Spinal cord (tissue), 10 donors: ENCODE results near the gene RECK. TPM values are rescaled to one million over a fixed set of nuclear protein-coding genes. Genes with fewer than 3 reads are reported as not detected.

Experiments
- DNase-seq, 6 donors: peaks; one replicate each; pipeline versions ENCODE4 v3.0.0 to v3.0.0-alpha.2; 2013 to 2015; ENCODE audit warnings: low spot score in 6 of 6, low read depth in 4 of 6
- H3K27ac ChIP-seq: one replicate; pipeline ENCODE4 v1.5.1; 2013; ENCODE audit warnings: low read depth, low read length, control low read depth
- H3K27me3 ChIP-seq: one replicate; pipeline ENCODE4 v1.6.1; 2013; ENCODE audit warnings: low read length; ENCODE audit not compliant: control insufficient read depth, insufficient read depth
- H3K36me3 ChIP-seq: one replicate; pipeline ENCODE4 v1.6.1; 2013; ENCODE audit warnings: low read length; ENCODE audit not compliant: control insufficient read depth, insufficient read depth
- H3K4me1 ChIP-seq: one replicate; pipeline ENCODE4 v1.6.1; 2013; ENCODE audit warnings: low read length; ENCODE audit not compliant: control insufficient read depth, insufficient read depth
- H3K4me3 ChIP-seq: one replicate; pipeline ENCODE4 v1.5.1; 2013; ENCODE audit warnings: low read depth, low read length, control low read depth
- H3K9me3 ChIP-seq: one replicate; pipeline ENCODE4 v1.6.1; 2013; ENCODE audit warnings: low read length; ENCODE audit not compliant: control insufficient read depth, insufficient read depth
- WGBS: methylation state at CpG from one replicate; pipeline ENCODE4 v1.1.5; 2013; ENCODE audit warnings: missing lambda C conversion rate; ENCODE audit not compliant: insufficient coverage; 5-methylcytosine and 5-hydroxymethylcytosine counted together
- polyA plus RNA-seq, 2 donors: library from polyadenylated mRNA; unstranded; fragments of 120-200 nt; gene quantifications; one replicate each; pipeline ENCODE4 v1.2.1, GENCODE V29; 2013; ENCODE audit not compliant: insufficient read length in 2 of 2
- total RNA-seq, 2 donors: library from RNA; depleted of rRNA in 1 of 2; stranded (reverse); fragments of 120-200 nt in 1 of 2; fragments of >200 nt in 1 of 2; gene quantifications; one replicate each; pipeline versions ENCODE4 v1.2.3 to v1.2.4, GENCODE V29; 2013 to 2014
- donor health status: healthy.

Gene RECK
- total and polyA plus RNA-seq, 4 donors, result 10.9 to 19.4 (median 17.3) TPM

DNA sequence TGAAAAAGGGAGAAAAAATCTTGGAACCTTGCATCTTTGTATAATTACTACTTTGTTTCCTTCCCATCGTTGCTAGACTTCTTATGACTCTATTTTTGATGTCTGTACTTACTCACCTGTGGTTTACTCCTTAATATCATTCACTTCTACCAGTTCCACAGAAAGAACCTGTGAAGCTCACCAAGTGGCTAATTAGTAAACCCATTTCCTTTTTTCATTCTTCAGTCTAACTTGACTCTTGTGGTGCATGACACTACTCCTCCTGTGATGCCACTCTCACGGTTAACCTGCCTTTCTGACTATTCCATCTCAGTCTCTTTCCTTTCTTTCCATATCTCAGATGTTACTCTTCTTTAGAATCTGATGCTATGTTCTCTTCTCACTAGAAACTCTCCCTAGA, 14.6 kb downstream of the RECK start:
- Histone ChIP-seq H3K9me3 (no peaks in the 10 kb centered on the region), H3K36me3 (no peaks in the 10 kb centered on the region), H3K4me3 (no peak overlapping the region), H3K27ac (no peak overlapping the region), H3K27me3 (no peaks in the 10 kb centered on the region), H3K4me1 (no peaks in the 10 kb centered on the region)
- 83% methylated on average over 2 of the region's 2 CpGs for WGBS
- no peak for DNase-seq

DNA sequence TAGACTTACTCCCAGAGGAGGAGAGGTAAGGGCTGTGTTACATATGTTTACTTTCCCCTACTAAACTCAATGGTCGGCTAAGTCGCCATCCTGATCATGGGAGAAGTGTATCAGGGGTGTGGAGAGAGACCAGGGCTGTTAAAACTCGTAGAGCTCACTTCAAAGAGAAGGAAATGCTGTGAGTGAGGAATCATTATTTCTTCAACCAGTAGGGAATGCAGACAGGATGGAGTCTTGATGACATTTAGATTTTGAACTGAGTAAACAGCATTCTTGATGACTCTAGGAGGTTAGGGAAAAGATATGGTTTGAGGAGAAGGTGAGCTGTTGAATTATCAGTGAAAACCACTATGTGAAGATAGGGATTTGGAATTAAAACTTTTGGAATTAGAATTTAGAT, 17.3 kb downstream of the RECK start:
- Histone ChIP-seq H3K36me3 (peaks cover 4% of the 10 kb centered on the region), H3K4me1 (no peaks in the 10 kb centered on the region), H3K9me3 (no peaks in the 10 kb centered on the region), H3K27me3 (no peaks in the 10 kb centered on the region), H3K27ac (no peak overlapping the region), H3K4me3 (no peak overlapping the region)
- WGBS, result 50% methylated on average over 1 of the region's 3 CpGs
- peak in 1 of 6 donors; percentile 5 for DNase-seq

GRCh38 chr9:36056896-36057295, 20.2 kb downstream of the RECK start:
- H3K27me3 ChIP-seq, result no peaks in the 10 kb centered on the region
- H3K36me3 ChIP-seq, result peaks cover 4% of the 10 kb centered on the region
- WGBS, result no CpG with 5 or more reads among the region's 3 CpGs
- H3K4me1 ChIP-seq, result no peaks in the 10 kb centered on the region
- DNase-seq, result peak in 1 of 6 donors; percentile 19
- no peak overlapping the region for H3K4me3 ChIP-seq
- no peaks in the 10 kb centered on the region for H3K9me3 ChIP-seq
- H3K27ac ChIP-seq, result no peak overlapping the region

DNA sequence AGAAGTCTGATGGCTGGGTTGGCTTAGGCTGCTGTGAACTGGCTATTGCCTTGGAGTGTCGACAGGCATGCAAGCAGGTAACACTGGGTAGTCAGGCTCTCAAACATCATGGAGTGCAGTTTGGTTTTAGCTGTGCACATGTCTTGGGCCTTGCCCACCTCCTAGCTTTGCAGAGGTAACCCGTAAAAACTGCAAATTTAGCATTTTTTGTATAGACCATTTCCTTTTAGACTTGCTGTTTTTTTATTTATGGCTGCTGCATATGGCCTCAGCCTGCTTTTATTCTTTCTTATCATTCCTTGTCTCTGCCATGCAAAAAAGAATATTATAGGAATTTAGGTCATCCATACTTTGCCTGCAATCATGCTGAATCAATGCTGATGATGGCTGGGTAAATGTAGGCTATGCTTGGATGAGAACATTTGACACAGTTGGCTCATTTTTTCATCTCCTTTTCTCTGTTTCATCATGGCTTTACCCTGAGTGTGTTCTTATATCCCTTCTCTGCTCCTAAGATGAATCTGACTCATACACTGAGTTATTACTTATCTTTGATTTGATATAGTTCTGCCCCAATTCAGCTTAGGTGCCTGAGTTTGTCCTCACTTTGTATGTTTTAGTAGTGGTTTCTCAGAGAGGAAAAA, 27.2 kb downstream of the RECK start:
- H3K9me3 ChIP-seq, result no peaks in the 10 kb centered on the region
- no peak overlapping the region for H3K27ac ChIP-seq
- H3K27me3 ChIP-seq, result no peaks in the 10 kb centered on the region
- H3K4me1 ChIP-seq, result no peaks in the 10 kb centered on the region
- 100% methylated on average over 2 of the region's 2 CpGs for WGBS
- no peak for DNase-seq
- no peaks in the 10 kb centered on the region for H3K36me3 ChIP-seq
- no peak overlapping the region for H3K4me3 ChIP-seq

DNA sequence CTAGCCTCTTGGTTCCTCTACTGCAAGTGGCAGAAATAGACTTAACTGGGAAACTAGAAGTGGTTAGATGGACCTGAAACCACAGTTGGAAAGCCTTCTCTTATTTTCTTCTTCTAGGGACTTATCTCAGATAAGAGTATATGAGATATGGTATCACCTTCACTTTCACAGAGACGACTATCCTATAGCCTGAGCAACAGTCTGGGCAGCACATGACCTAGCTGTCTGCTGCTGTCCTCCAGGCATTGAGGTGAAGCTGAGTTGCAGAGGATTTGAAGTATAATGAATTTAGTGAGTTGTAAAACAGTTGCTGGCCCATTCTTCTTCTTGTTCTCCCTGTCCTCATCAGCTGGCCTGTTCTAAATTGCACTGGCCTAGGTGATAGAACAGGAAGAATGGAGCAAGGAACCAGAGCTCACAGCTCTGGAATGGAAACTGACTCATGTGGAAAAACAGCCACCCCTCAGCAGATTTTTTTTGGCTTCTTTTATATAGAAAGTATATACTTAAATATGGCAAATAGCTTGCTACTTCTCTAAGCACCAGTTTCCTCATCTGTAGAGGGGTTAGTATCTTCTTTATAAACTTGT, 27.8 kb downstream of the RECK start:
- H3K27me3 ChIP-seq, result no peaks in the 10 kb centered on the region
- no CpG with 5 or more reads among the region's 1 CpG for WGBS
- H3K27ac ChIP-seq, result no peak overlapping the region
- no peak overlapping the region for H3K4me3 ChIP-seq
- no peaks in the 10 kb centered on the region for H3K9me3 ChIP-seq
- H3K4me1 ChIP-seq, result no peaks in the 10 kb centered on the region
- no peak for DNase-seq
- H3K36me3 ChIP-seq, result peaks cover under 1% of the 10 kb centered on the region

- 83% methylated on average over 1 of the region's 1 CpG for WGBS
Observed at GRCh38 chr9:36074055-36074454, 37.3 kb downstream of the RECK start.

DNA sequence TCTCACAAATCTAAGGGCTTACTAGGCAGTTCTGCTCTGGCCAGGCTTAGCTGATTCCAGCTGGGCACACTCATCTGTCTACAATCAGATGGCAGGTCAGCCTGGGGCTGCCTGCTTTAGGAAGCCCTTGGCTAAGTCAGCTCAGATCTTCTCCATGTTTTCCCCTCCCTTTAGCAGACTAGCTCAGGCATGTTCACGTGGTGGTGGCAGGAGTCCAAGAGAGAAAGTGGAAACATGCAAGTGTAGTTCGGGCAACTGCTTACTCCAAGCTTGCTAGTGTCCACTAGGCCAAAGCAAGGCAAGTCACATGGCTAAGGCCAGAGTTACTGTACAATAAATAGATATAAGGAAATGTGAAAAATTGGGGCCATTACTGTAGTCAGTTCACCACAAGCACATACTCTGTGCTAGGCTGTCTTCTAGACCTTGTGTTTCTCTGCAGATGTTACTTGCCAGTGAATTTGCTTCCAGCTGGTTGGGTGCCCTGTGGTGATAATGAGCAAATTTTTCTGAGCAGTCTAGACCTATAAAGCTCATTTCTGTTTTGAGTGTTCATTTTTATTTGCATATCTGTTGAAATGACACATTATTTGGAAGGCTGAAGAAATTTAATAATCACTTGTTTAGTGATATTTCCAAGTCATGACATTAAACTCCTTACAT, 38.3 kb downstream of the RECK start:
- no peak overlapping the region for H3K4me3 ChIP-seq
- no peaks in the 10 kb centered on the region for H3K9me3 ChIP-seq
- H3K36me3 ChIP-seq, result no peaks in the 10 kb centered on the region
- DNase-seq, result peak in 4 of 6 donors; percentile 9 to 73 (median 35)
- H3K27me3 ChIP-seq, result no peaks in the 10 kb centered on the region
- H3K27ac ChIP-seq, result peak overlapping the region; percentile 44
- no CpG with 5 or more reads among the region's 2 CpGs for WGBS
- H3K4me1 ChIP-seq, result peaks cover 4% of the 10 kb centered on the region

More at GRCh38 chr9:36074055-36074454, 37.3 kb downstream of the RECK start:
- peaks cover 4% of the 10 kb centered on the region for H3K4me1 ChIP-seq
- no peak for DNase-seq
- H3K27me3 ChIP-seq, result no peaks in the 10 kb centered on the region
- H3K36me3 ChIP-seq, result peaks cover 2% of the 10 kb centered on the region
- no peak overlapping the region for H3K4me3 ChIP-seq
- no peaks in the 10 kb centered on the region for H3K9me3 ChIP-seq
- no peak overlapping the region for H3K27ac ChIP-seq

DNA sequence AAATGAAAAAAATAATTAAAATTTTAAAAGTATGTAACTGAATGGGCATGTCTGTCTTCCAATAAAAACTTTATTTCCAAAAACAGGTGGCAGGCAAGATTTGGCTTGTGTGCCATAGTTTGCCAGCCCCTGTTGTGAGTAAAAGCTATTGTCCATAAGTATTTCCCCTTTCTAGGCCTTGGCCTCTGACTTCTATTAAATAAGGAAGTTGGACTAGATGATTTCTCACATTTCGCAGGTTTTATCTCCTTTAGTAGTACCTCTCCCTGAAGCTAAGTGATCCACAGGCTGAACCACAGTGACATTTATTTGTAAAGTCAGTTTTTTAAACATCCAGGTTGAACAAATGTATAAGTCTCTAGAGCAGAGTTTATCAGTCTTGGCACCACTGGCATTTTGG, 41.3 kb downstream of the RECK start:
- H3K27ac ChIP-seq, result no peak overlapping the region
- H3K27me3 ChIP-seq, result no peaks in the 10 kb centered on the region
- H3K4me1 ChIP-seq, result peaks cover 4% of the 10 kb centered on the region
- DNase-seq, result no peak
- no peaks in the 10 kb centered on the region for H3K9me3 ChIP-seq
- WGBS, result no CpG with 5 or more reads among the region's 1 CpG
- H3K36me3 ChIP-seq, result no peaks in the 10 kb centered on the region
- H3K4me3 ChIP-seq, result no peak overlapping the region

DNA sequence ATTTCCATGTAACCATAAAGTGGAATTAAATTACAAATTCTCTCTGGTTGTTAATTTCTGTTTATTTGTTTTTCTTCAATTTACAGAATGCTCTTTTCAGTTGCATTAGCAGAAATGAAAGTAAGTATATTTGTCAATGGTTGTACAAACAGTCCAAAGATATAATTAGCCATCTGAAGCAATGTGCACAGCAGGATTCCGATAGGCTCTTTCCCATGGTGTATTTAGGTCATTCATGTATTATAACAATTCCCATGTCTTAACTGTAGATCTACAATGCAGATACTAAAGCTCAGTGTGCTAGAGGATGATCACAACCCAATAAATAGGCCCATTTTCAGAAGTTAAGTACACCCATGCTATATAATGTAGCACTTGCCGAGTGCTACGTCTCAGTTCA, 43.8 kb downstream of the RECK start:
- H3K4me1 ChIP-seq, result no peaks in the 10 kb centered on the region
- H3K9me3 ChIP-seq, result no peaks in the 10 kb centered on the region
- no peak overlapping the region for H3K4me3 ChIP-seq
- H3K27me3 ChIP-seq, result no peaks in the 10 kb centered on the region
- H3K36me3 ChIP-seq, result peaks cover 10% of the 10 kb centered on the region
- DNase-seq, result peak in 1 of 6 donors; percentile 54
- no peak overlapping the region for H3K27ac ChIP-seq
- 68% methylated on average over 2 of the region's 3 CpGs for WGBS

DNA sequence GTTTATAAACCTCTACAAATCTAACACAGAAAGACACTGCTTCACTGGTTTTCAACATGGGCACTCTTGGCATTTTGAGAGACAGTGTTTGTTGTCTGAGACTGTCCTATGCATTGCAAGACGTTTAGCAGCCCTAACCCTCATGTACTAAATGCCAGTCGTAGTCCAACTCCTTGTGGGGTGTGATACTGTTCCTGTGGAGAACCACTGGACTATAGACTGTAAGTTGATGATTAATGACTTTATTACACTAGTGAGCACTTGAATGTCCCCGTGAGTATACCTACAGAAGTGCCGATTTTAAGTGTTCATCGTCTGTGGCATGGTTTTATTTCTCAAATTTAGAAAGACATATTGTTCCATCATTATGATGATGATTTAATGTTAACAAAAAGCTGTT, 46.2 kb downstream of the RECK start:
- WGBS, result no CpG with 5 or more reads among the region's 5 CpGs
- Histone ChIP-seq H3K4me1 (no peaks in the 10 kb centered on the region), H3K4me3 (no peak overlapping the region), H3K27me3 (no peaks in the 10 kb centered on the region), H3K27ac (no peak overlapping the region), H3K9me3 (no peaks in the 10 kb centered on the region), H3K36me3 (peaks cover 12% of the 10 kb centered on the region)
- DNase-seq, result no peak
